ENCODE data around the gene RPS3A.
"Not testable (repeated sequence)": the region's sequence is repeated elsewhere in the genome, so short reads cannot be mapped to it uniquely, and the experiment has no call there.

The RPS3A gene

GRCh38 chr4:151099229-151099975 lies at the start of gene RPS3A:
RPS3A (plus strand) TSS chr4:151099628; CDS start chr4:151099653, 25 bp downstream.
- peak; percentile 100 for DNase-seq

DNA sequence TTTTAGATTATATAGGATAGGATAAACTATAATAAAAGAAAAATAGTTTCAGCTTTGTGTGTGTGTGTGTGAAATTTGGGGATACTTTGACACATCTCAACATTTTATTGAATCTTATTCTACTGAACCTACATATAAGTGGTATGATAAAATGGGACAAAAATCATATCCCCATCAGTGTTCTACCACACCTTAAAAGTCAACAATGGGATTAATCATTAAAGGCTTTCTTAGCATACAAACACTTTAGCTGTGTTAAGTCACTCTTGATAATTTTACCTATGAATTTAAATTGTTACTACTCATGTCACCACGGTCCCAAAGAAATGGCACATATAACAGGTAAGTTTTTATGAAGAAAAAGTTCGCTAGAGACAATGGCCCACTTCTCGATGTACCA lies 46.6 kb upstream of the RPS3A start:
- DNase-seq, result no peak

GRCh38 chr4:151055539-151055938 lies 43.9 kb upstream of the RPS3A start:
- DNase-seq, result no peak

DNA sequence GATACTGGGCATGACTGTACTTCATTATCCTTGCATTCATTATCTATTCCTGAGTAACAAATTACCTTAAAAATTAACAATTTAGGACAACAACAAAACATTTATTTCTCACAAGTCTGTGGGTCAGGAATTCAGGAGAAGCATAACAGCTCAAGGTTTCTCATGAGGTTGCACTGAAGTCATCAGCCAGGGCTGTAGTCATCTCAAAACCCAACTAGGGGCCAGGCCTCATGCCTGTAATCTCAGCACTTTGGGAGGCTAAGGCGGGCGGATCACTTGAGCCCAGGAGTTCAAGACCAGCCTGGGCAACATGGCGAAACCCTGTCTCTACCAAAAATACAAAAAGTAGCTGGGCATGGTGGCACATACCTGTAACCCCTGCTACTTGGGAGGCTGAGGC lies 36.3 kb upstream of the RPS3A start:
- DNase-seq, result not testable (repeated sequence)

- DNase-seq, result no peak
These were observed 32.0 kb upstream of the RPS3A start for GRCh38 chr4:151067316-151067970.

- no peak for DNase-seq
These were observed 25.0 kb upstream of the RPS3A start for GRCh38 chr4:151074416-151074916.

GRCh38 chr4:151077978-151078377 lies 21.4 kb upstream of the RPS3A start:
- DNase-seq, result not testable (repeated sequence)

DNA sequence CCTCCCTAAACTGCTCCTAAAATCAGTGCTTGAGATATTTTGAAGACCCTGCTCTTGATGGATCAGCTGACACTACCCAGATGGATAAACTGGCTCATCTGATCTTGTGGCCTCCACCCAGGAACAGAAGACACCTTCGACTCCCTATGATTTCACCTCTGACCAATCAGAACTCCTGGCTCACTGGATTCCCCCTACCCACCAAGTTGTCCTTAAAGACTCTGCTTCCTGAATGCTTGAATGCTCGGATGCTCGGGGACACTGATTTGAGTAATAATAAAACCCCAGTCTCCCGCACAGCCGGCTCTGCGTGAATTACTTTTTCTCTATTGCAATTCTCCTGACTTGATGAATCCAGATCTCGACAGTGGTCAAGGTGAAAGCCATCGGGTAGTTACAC lies 12.0 kb upstream of the RPS3A start:
- no peak for DNase-seq

GRCh38 chr4:151091047-151091446 lies 8.4 kb upstream of the RPS3A start:
- no peak for DNase-seq

DNA sequence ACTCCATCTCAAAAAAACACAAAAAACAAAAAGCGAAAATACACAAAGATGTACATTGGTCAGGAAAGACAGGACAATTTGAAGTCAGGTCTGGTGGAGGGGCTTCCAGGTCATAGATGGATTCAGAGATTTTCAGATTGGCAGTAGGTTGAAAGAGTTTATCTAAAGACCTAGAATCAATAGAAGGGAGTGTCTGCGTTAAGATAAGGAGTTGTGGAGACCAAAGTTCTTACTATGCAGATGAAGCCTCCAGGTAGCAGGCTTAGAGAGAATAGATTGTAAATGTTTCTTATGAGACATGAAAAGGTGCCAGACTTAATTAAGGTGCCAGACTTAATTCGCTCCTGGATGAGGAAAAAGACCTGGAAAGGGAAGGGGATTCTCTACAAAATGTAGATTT lies 6.9 kb upstream of the RPS3A start:
- no peak for DNase-seq

DNA sequence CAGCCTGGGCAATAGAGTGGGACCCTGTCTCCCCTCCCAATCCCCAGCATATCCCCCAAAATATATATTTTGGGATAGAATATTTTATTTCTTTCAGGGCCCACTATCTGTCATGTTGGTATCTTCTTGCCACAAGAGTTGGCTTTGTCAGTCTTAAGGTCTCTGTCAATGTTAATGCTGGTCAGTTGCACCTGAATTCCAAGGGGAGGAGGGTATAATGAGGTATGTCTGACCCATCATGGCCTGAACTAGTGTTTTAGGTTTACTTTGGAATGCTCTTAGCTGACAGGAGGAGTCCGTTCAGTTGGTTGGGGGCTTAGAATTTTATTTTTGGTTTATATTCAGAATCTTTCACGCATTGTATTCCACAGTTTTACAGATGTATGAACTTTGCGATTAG lies 6.2 kb upstream of the RPS3A start:
- DNase-seq, result no peak

- no peak for DNase-seq
These were observed 5.1 kb upstream of the RPS3A start for GRCh38 chr4:151094290-151094751.

DNA sequence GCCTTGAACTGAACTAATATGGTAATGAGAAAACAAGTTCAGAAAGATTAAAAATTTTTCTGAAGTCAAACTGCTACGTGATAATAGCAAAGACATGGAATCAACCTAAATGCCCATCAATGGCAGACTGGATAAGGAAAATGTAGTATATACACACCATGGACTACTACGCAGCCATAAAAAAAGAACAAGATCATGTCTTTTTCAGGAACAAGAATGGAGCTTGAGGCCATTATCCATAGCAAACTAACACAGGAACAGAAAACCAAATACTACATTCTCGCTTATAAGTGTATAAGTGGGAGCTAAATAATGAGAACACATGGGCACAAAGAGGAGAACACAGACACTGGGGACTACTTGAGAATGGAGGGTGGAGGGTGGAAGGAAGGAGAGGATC lies 4.3 kb upstream of the RPS3A start:
- DNase-seq, result no peak

DNA sequence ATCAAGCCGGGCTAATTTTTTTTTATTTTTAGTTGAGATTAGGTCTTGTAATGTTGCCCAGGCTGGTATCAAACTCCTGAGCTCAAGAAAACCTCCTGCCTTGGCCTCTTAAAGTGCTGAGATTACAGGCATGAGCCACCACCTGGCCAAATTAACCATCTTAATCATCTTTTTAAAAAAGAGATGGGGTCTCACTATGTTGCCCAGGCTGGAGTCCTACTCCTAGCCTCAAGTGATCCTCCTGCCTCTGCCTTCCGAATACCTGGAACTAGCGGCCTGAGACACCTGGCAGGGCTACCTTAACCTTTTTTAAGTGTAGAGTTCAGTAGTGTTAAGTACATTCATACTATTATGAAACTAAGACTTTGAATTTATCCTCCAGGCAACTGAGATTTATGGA lies 1.7 kb upstream of the RPS3A start:
- no peak for DNase-seq

DNA sequence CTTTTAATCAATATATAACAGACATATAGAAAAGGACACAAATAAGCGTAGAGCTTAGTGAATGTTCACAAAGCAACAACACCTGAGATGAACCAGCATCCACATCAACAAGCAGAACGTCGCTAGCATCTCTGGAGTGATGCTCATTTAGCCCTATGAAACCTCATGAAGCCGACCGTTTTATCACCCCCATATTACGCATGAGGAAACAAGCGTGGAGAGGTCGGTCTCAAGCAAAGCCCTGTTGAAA lies 524 bp upstream of the RPS3A start:
- no peak for DNase-seq

- DNase-seq, result no peak
These were observed 569 bp downstream of the RPS3A start for GRCh38 chr4:151099976-151100417.

GRCh38 chr4:151100531-151100930 lies 1.1 kb downstream of the RPS3A start:
- no peak for DNase-seq

DNA sequence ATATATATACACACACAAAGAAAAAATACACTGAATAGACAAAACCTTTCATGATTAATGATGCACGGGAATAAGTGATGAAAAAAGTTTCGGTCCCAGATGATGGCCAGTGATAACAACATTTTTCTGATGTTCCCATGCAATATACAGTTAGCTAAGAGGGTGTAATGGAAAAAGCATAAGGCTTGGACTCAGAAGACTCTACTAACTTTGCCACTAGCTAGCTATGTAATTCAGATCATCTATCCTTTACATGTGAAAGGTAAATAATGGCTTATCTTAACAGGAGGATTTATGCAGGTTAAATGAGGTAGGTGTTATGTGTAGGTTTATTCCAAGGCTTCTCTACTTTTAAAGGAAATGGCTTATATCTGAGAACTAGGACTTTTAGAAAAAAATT lies 4.3 kb downstream of the RPS3A start:
- DNase-seq, result no peak

- no peak for DNase-seq
These were observed 5.2 kb downstream of the RPS3A start for GRCh38 chr4:151104621-151105020.

DNA sequence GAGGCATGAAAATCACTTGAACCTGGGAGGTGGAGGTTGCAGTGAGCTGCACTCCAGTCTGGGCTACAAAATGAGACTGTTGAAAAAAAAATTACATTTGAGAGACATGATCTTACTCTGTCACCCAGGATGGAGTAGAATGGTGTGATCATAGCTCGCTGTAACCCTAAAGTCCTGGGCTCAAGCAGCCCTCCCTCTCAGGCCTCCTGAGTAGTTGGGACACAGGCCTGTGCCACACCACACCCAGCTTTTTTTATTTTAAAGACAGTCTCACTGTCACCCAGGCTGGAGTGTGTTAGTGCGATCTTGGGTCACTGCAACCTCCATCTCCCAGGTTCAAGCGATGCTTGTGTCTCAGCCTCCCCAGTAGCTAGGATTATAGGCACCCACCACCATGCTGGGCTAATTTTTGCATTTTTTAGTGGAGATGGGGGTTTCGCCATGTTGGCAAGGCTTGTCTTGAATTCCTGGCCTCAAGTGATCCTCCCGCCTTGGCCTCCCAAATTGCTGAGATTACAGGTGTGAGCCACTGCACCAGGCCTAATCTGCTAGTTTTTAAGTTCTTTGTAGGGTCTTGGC lies 6.1 kb downstream of the RPS3A start:
- no peak for DNase-seq

- no peak for DNase-seq
These were observed 7.6 kb downstream of the RPS3A start for GRCh38 chr4:151107063-151107462.

GRCh38 chr4:151110236-151110635 lies 10.8 kb downstream of the RPS3A start:
- no peak for DNase-seq

DNA sequence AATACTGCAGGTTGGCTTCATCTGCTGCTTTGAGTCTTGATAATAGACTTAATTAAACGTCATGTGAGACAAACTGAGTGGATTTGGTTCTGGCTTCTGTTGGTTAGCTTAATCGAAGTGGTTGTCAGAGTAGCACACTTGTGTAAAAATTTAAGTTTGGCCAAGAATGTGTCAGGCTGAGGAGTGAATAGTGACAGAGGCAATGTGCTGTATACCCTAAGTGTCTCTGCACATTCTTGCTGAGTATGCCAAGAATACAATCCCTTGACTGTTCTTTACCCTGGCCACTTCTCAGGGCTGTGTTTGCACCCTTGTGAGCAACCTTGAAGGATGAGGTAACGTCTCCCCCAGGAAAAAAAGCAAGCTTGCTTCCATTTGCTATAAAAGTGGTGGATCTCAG lies 14.9 kb downstream of the RPS3A start:
- no peak for DNase-seq

DNA sequence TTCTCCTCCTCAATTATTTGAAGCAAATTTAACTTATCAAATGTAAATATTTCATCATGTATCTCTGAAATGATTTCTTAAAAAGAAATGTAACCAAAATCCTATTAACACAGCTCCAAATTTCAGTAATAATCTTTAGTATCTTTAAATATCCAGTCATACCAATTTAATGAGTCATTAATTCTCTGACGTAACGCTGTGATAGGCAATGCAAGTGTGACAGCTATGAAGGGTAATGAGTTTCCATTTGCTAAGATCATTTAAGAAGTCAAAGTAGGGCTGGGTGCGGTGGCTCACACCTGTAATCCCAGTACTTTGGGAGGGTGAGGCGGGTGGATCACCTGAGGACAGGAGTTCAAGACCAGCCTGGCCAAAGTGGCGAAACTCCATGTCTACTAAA lies 15.6 kb downstream of the RPS3A start:
- DNase-seq, result no peak

Data from activated T-cell treated with anti-CD3 and anti-CD28 coated beads, Interleukin-2, amount 50 U/mL, for 1 hour (primary cell).